HG02870 (cell line): ENCODE results near the gene GAB4.

ENCODE experiments used
- ATAC-seq: cut with Tn5 transposase; IDR thresholded peaks from one replicate; pipeline ENCODE4 v1.9.1; 2021; ENCODE audit warnings: mild to moderate bottlenecking, moderate library complexity; ENCODE audit not compliant: unreplicated experiment

GAB4 gene

GRCh38 chr22:16988257-16988656 lies 19.8 kb downstream of the GAB4 start:
- ATAC-seq, result no peak

GRCh38 chr22:16987822-16988221 lies 20.2 kb downstream of the GAB4 start:
- no peak for ATAC-seq

DNA sequence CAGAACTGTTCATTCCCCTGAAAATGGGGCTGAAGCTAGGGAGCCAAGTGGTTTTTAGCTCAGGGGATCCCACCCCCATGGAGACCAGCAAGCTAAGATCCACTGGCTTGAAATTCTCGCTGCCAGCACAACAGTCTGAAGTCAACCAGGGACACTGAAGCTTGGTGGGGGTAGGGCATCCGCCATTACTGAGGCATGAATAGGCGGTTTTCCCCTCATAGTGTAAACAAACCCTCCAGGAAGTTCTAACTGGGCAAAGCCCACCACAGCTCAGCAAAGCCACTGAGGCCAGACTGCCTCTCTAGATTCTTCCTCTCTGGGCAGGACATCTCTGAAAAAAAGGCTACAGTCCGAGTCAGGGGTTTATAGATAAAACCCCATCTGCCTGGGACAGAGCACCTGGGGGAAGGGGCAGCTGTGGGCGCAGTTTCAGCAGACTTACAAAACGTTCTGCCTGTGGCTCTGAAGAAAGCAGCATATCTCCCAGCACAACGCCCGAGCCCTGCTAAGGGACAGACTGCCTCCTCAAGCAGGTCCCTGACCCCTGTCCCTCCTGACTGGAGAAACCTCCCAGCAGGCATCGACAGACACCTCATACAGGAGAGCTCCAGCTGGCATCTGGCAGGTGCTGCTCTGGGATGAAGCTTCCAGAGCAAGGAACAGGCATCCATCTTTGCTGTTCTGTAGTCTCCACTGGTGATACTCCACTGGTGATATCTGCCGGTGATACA lies 32.7 kb downstream of the GAB4 start:
- ATAC-seq, result no peak

DNA sequence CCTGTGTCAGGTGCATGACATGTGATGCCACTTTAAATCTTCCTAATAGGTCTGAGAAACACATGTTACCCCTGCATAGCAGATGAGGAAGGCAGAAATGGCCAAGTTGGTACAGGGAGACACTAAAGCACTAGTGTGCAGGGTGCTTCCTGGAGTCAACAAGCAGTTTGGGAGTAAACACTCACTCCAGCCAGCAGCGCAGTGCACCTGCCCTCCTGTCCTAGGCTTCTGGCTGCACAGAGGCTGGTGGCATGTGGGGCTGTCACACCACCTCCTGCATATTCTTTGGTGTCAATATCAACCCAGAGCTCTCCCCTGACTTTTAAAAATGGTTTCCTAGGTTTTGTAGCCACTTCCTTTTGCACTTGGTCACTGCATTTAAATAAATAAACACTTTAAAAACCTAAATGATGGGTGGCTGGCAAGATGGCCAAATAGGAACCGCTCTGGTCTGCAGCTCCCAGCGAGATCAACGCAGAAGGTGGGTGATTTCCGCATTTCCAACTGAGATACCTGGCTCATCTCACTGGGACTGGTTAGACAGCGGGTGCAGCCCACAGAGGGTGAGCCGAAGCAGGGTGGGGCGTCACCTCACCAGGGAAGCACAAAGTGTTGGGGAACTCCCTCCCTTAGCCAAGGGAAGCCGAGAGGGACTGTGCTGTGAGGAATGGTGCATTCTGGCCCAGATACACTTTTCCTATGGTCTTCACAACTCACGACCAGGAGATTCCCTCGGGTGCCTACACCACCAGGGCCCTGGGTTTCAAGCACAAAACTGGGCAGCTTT lies 33.5 kb downstream of the GAB4 start:
- ATAC-seq, result no peak

DNA sequence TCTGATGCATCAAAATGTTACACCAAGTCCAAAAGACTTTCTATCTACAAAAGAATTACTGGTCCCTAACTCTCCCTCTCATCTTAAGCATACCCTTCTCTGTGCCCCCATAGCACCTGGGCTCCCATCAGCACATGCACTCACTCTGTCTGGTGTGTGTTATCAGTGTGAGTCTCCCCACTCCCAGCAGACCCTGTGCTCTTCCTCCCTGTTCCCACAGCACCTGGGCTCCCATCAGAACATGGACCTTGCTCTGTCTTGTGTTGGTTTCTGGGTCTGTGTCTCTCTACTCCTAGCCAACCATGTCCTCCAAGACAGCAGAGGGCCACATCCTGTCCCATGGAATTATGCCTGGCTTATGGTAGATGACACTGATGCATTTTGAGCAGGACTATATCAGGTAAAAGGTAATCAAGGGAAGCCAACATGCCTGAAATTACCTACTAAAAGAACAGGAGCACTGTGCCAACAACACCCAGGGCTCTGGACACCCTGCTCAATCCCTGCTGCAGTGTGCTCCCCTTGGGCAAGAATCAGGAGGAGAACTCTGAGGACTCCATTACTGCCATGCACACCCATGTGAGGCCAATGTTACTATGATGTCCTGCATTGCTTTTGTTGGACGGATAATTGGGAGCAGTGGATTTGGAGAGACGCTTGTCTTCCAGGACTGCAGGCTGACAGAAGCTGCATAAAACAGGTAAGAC lies 34.3 kb downstream of the GAB4 start:
- ATAC-seq, result no peak

GRCh38 chr22:16972311-16972710 lies 35.7 kb downstream of the GAB4 start:
- ATAC-seq, result no peak

- ATAC-seq, result no peak
Observed at GRCh38 chr22:16970446-16970845, 37.6 kb downstream of the GAB4 start.

GRCh38 chr22:16969508-16970327 lies 38.3 kb downstream of the GAB4 start:
- no peak for ATAC-seq

- ATAC-seq, result no peak
Observed at GRCh38 chr22:16968218-16968595, 39.8 kb downstream of the GAB4 start.

DNA sequence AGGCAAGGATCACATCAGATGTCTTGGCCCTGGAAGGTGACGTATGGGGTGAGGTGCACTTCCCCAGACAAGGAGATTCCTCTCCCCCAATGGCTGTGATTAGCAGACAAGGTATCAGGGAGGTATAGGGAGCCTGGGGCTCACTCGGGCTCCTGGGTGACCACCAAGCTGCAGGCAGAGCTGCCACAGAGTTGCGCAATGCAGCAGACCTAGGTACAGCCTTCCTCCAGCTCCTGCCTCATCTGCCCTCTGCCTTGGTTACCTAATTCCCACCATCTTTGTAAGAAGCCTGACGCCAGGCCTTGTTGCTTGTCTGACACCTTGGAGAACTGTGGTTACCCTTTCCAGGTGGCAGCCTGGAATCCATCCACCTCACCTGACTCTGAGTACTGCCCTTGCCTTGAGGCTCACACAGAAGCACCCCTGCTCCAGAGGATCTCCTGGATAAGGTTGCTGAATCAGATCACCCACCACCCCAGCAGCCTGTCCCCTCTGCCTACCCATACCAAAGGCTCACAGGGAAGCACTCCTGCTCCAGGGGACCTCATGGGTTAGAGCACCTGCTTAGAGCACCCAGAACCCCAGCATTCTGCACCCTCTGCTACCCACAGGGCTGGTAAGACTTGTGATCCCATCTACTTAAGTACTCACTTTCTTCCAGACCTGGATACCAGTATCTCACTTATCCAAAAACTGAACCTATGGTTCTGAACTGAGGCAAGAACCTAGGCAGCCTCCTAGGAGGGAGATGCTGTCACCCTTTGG lies 40.4 kb downstream of the GAB4 start:
- no peak for ATAC-seq

- ATAC-seq, result no peak
Observed at GRCh38 chr22:16966251-16966650, 41.8 kb downstream of the GAB4 start.

DNA sequence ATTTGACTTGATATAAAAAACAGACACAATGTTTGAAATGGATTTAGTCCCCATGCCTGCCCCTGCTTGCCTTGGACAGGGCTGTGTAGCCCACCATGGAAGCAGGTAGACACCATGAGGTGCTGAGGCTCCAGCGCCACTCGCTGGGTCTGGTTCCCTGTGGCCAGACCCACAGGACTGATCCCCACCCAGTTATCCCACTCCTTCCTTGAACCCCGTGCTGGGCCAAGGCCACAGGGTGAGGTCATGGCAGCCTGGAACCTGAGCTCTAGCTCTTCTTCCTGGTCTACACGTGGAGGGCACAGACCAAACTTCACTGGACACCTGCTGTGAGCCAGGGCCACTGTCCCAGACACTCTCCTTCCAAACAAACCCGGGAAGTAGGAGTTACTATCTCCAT lies 42.5 kb downstream of the GAB4 start:
- no peak for ATAC-seq

DNA sequence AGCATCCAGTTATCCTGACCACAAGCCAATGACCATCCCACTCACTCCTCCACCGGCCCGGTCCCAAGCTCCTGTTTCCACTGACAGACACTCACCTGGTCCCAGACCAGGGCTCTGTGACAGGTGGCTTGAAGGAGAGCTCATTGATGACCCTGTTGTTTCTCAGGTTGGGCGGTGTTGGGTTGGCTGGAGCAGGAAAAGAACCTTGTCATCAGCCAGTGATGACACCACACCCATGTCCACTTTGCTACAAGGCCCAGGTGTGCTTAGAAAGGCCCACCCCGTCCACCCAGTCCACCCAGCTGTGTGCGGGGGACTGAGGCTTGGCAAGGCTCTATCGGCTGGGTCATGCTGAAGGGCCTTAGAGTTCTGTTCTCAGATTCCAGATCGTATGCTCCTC lies 42.9 kb downstream of the GAB4 start:
- ATAC-seq, result no peak

GRCh38 chr22:16964366-16964765 lies 43.7 kb downstream of the GAB4 start:
- ATAC-seq, result no peak

GRCh38 chr22:16963189-16963945 lies 44.7 kb downstream of the GAB4 start:
- ATAC-seq, result no peak

DNA sequence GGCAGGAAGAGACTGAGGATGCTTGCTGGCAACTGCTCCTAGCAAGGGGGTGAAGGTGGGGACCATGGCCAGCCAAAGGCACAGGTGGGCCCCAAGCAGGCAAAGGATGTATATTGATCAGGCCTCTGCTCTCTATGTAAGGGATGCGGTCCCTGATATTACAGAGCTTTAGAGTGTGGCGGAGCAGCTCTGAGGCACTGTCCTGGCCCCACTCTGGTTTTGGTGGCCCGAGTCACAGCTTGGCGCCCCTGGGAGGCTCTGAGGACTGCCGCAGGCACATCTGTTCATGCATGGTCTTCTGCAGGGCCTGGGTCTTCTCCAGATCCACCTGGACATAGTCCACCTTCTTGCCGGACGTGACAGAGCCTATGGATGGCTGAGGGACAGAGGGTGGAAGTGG lies 45.5 kb downstream of the GAB4 start:
- no peak for ATAC-seq

DNA sequence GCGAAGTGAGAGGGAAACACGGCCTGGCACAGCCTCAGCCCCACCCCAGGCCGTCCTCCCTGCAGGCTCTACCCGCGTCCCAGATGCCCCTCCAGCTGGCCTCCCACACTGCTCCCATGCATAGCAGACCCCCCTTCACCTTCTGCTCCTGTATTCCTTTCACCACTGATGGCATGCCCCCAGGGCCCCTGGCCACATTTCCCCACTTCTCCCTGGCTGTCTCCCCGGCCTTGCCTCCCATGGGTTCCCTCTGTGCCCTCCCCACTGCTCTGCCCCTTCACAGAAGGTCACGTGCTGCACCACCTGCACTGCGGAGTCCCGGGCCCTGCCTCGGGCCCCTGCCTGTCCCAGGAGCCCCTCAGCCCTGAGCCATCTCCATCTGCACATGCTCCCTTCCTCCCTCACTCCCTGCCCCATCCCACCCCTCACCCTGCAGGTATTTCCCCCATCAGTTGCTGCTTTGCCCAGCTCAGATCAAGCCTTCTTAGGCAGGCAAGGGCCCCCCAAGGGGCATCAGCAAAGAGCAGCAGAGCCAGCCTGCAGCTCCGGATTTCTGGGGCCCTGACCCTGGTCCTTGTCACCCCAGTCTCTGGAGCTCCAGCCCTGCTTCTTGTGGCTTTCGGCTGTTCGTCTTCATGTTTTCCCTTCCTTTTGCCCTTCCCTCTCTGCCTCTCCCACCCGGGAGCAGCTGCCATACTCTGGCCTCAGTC lies 46.4 kb downstream of the GAB4 start:
- ATAC-seq, result no peak

- no peak for ATAC-seq
Observed at GRCh38 chr22:16960884-16961249, 47.2 kb downstream of the GAB4 start.
